Left hindlimb (tissue), 1 donor: ENCODE measurements around the gene IL19.
A peak's percentile ranks its signal among the peaks of the same experiment; 100 is the strongest.
"Not testable (repeated sequence)": the region's sequence is repeated elsewhere in the genome, so short reads cannot be mapped to it uniquely, and the experiment has no call there.

ENCODE experiments used
- DNase-seq: peaks from one replicate; pipeline ENCODE4 v3.0.0-alpha.2; 2018

Gene IL19

DNA sequence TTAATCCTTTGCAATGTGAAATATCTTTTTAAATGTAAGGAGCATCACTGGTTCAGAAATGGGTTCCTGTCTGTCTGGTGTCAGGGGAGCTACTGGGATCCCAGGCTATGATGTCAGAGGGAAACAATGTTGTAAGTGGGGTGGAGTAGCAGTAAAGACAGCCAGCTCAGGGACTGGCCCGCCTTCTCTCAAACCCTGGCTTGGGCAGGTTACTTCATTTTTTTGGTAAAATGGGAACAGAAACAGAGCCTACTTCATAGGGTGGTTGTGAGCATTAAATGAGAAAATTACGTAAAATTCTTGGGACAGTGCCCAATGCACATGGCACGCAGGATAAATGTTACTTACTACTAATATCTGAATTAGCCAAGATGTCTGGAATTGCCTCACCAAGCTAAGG lies 64.1 kb downstream of the IL19 start:
- no peak for DNase-seq

DNA sequence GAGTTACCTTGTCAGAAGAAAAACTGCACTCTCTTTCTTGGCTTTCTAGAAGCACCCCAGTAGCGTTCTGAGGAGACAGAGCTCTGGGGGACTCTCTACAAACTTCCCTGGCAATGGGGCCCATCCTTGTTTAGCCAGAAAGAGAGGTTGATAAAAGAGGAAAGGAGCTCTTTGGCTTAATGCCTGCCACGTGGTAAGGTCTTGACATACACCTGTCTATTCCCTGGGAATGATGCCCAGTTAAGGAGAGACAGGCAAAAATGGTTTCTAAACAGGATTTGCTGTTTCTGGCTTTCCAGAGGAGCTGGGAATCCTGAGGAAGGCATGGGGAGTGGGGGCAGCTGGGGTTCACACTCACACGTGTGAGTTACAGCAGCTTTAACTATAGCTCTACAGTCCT lies 64.6 kb downstream of the IL19 start:
- no peak for DNase-seq

DNA sequence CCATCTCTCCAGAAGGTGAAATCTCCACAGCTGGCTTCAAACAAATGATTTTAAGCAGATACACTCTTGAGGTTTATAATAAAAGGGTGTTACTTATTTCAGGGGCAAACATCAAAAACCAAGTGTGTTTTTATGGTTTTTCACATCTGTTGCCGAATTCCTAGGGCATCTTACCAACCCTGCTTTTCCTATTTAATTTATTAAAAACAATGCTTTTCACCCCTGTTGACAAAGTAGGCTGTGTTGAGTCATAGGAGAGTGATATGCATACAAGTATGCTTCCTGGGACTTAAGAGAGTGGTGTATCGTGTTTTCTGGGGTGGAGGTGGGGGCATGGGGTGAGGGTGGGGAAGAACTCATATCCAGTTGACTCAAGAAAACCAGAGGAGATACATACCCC lies 65.5 kb downstream of the IL19 start:
- DNase-seq = no peak

DNA sequence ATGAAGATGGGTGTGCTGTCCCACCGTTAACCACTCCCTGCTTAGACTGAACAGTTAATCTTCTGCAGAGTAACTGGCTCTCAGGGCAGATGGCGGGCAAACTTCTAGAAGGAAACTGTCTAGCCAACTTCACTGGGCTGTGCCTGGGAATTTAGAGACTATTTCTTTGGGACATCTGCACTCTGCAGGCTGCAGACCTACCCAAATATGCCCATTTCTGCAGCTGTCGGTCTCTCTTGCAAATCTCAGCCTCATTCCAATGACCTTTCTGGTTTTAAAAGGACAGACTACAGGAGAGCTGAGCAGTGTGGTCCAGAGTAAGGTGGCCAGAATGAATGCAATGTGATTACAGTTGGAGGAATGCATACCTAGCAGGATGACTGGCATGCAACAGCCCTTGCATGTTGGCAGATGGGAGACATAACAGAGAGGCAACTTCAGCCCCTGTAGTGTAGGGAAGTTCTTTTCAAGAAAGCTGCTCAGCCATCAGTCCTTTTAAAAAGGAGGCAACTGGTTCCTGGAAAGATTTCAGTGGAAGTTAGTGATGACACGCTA lies 68.5 kb downstream of the IL19 start:
- DNase-seq = no peak

DNA sequence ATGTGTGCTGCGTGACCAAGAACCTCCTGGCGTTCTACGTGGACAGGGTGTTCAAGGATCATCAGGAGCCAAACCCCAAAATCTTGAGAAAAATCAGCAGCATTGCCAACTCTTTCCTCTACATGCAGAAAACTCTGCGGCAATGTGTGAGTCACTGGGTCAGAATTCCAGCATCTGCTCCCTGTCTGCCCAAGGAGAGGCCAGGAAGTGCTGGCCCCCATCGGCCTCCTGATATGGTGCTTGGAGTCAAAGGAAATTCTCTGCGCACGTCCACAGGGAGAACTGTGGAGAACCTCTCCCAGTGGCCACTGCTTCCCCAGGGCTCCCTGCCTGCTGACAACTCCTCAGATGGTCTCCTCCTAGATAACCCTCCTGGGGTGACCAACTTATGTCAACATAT lies 69.3 kb downstream of the IL19 start:
- DNase-seq = no peak

DNA sequence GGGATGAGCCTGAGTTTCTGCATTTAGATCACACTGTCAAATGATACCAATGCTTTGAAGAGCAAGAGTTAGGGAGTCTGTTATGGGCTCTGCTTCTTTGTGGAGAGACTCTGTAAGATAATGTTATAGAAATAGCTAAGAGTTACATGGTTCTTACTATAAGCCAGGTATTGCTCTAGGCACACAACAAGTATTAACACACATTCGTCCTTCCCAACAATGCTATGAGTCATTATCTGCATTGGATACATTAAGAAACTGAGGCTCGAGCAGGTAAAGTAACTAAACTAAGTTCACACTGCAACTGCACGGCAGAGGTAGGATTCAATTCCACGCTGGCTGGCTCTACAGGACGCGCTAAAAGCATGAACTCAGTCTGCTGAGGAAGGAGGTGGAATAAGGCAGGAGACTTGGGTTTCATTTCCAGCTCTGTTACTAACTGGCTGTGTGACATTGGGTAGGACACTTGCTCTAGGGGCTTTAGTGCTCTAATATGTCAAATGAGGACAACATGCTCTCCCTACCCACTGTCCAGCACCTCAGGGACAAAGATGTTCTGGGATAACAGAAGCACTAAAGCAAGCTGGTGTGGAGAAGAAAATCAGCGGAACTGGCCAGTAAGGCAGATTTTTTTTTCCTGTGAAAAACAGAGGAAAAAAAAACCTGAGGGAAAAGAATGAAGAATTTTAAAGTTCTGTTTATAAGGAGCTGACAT lies 71.2 kb downstream of the IL19 start:
- DNase-seq = no peak

DNA sequence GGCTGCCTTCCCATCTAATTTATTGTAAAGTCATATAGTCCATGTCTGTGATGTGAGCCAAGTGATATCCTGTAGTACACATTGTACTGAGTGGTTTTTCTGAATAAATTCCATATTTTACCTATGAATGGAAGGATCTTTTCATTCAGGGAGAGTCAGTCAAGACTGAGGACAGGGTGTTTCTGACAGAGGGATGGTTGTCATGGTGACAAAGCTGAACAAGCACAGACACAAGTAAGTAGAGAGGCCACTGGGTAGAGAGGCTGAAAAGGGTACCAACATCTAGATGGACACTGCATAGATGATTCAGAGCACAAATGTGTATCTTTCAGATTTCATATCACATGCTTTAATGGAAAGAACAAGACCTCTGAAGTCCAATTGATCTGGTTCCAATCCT lies 72.3 kb downstream of the IL19 start:
- no peak for DNase-seq

DNA sequence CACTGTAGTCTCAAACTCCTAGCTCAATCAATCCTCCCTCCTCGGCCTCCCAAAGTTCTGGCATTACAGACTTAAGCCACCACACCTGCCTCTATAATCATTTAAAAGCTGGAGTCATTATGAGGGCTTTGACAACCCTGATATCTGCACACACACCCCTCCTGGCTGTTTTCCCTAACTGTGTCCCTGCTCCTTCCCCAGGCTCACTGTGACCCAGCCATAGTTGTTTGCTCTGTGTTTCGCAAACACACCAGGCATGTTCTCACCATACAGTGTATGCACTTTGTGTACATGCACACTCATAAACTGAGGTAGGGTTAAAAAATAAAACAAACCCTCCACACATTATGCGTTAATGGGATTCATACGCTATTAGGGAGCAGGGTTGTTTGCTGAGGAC lies 73.1 kb downstream of the IL19 start:
- DNase-seq = no peak

DNA sequence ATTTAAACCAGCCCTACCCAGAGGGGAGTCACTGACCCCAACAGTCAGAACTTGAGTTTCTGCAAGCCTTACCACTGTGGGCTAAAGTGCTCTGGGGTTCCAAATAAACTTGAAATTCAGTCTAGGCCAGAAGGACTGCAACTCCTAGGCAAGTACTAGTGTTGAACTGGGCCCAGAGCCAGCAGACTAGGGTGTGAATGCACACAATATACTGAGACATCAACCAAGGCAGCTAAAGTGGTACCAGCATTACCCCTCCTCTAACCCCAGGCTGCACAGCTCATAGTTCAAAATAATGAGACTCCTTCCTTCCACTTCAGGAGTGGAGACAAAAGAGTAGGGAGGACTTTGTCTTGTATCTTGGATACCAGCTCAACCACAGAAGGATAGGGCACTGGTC lies 75.9 kb downstream of the IL19 start:
- DNase-seq = no peak

DNA sequence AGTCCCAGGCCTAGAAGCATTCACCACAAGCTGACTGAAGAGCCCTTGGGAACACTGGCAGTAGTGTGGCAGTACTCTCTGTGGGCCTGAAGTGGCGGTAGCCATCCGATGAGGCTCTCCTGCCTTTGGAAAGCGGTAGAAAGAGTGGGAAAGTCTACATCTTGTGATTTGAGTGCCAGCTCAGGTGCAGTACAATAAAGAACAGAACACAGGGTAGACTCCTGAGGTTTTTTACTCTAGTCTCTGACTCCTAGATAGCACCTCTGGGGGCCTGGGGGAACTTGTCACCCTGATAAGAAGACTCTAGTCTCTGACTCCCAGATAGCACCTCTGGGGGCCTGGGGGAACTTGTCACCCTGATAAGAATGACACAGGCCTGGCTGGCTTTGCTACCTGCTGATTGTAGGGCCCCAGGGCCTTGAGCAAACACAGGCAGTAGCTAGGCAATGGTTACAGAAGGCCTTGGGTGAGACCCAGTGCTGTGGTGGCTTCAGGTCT lies 76.8 kb downstream of the IL19 start:
- no peak for DNase-seq

DNA sequence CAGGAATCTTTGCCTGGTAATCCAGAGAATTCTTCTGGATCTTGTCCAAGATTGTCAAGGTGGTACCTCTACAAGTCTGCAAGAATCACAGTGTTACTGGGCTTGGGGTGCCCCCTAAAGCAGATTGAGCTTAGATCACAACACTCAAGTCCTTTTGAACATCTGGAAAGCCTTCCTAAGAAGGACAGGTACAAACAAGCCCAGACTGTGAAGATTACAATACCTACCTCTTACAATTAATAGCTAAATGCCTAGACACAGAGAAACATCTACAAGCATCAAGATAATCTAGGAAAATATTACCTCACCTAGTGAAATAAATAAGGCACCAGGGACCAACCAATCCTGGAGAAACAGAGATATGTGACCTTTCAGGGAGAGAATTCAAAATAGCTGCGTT lies 77.4 kb downstream of the IL19 start:
- no peak for DNase-seq

DNA sequence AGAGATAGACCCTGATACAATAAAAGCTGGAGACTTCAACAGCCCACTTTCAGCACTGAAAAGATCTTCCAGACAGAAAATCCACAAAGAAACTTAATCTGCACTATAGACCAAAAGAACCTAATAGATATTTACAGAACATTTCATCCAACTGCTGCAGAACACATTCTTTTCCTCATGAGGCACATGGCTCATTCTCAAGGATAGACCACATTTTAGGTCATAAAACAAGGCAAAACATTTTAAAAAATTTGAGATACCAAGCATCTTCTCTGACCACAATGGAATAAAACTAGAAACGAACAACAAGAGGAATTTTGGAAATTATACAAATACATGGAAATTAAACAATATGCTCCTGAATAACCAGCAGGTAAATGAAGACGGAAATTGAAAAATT lies 79.8 kb downstream of the IL19 start:
- no peak for DNase-seq

DNA sequence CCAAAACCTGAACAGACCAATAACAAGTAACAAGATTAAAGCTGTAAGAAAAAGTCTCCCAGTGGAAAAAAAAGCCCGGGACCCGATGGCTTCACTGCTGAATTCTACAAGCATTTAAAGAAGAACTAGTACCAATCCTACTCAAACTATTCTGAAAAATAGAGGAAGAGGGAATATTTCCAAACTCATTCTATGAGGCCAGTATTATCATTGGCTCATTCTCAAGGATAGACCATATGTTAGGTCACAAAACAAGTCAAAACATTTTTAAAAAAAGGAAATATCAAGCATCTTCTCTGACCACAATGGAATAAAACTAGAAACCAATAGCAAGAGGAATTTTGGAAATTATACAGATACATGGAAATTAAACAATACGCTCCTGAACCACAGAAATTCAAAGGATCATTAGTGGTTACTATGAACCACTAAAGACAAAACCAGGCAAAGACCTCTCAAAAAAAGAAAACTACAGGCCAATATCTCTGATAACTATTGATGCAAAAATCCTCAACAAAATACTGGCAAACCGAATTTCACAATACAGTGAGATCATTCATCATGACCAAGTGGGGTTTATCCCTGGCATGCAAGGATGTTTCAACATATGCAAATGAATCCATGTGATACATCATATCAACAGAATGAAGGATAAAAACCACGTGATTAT lies 80.9 kb downstream of the IL19 start:
- DNase-seq = no peak

DNA sequence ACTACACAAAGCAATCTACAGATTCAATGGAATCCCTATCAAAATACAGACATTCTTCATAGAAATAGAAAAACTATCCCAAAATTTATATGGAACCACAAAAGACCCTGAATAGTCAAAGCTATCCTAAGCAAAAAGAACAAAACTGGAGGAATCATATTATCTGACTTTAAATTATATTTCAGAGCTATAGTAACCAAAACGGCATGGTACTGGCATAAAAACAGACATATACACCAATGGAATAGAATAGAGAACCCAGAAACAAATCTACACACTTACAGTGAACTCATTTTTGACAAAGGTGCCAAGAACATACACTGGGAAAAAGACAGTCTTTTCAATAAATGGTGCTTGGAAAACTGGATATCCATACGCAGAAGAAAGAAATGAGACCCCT lies 82.1 kb downstream of the IL19 start:
- DNase-seq = not testable (repeated sequence)

DNA sequence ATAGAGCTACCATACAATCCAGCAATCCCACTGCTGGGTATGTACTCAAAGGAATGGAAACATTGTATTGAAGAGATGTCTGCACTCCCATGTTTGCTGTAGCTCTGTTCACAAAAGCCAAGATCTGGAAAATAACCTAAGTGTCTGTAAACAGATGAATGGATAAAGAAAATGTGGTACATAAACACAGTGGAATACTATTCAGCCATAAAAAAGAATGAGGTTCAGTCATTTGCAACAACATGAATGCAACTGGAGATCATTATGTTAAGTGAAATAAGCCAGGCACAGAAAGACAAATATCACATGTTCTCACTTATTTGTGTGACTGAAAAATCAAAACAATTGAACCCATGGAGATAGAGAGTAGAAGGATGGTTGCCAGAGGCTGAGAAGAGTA lies 83.1 kb downstream of the IL19 start:
- not testable (repeated sequence) for DNase-seq

DNA sequence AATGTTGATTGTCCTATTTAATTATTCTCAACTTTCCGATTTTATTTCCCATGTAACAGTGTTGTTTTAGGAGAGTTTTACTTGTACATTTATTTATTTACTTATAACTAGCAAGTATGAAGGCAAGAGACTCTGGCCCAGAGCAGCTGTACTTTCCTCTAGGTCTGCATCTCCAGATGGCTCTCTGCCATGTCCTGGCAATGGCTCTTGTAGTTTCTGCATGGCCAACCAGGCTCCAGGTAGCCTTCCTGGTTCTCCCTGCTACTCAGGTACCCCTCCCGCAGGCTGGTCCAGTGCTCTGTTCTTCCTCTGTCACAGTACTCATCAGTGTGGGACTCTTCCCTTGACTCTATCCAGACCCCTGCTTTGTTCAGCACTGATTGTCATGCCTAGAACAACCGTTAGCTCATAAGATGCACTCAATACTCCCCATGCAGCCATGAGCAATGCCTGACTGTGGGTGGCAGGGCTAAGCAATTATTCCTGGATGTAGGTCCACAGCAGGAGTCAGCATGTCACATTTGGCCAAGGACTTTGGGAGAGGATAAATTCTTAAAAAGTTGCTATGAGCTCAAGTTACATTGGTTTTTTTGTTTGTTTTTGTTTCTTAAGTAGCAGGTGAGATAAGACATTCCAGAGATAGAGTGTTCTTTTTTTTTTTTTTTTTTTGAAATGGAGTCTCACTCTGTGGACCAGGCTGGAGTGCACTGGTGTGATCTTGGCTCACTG lies 84.0 kb downstream of the IL19 start:
- DNase-seq = no peak

DNA sequence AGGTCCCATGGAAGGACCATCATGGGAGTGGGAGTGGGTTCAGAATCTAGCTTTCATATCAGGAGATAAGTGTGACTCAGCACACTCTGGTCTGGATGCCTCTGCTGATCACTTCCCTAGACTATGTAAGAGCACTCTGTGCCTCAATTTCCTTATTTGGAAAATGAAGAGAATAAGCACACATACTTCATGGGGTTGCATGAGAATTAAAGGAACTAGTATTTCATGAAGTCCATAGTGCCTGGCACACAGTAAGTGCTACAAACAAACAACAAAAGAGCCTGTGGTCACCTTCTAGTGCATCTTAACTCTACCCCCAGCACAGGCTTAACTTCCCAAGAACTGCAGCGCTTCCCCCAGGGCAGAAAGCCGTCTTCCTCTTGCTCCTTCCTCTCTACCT lies 85.3 kb downstream of the IL19 start:
- DNase-seq = no peak

DNA sequence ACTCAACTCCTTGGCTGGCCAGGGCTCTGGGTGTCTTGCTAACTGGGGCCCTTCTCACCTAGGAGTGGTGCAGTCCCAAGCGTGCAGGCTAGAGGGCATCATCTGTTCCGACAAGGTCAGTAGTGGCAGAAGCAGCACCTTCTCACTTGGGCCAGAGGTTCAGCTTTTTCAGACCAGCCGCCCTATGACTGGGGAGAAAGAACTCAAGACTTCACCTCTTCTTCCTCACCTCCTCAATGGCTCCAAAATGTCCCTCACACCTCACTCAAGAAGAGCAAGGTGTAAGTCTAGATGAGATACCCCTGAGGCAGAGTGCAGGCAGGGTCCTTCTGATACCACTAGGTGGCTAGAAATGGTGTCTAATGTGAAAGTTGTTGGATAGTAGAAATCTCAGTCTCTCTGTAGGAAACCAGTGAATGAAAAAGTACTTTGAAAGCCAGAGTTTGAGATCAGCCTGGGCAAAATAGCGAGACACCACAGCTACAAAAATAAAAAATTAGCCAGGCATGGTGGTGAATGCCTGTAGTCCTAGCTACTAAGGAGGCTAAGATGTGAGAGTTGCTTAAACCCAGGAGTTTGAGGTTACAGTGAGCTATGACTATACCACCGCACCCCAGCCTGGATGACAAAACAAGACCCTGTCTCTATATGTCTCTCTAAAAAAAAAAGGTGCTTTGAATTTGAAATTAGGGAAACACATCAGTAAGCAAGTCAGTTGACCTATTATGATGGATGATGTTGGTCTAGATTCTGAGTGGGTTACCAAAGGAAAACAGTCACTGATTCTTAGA lies 86.3 kb downstream of the IL19 start:
- DNase-seq = no peak

DNA sequence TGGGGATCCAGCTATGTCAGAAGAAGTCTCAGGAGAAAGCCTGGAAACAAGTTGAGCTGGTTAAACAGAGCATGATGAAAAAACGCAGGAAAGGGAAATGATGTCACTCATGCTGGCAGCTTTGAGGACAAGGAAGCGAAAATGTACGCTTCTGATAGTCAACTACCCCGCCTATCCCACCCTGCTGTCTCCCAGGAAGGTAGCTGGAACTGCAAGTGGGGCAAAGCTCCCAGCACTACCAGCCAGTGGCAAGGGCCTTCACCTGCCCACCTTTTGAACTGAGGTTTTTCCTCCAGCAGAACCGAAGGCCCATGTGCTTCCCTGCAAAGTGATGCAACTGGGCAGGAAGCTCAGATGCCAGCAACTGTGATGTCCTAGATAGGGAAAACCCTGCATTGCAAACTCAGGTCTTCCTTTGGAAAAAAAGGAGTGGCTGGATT lies 88.5 kb downstream of the IL19 start:
- DNase-seq = no peak

DNA sequence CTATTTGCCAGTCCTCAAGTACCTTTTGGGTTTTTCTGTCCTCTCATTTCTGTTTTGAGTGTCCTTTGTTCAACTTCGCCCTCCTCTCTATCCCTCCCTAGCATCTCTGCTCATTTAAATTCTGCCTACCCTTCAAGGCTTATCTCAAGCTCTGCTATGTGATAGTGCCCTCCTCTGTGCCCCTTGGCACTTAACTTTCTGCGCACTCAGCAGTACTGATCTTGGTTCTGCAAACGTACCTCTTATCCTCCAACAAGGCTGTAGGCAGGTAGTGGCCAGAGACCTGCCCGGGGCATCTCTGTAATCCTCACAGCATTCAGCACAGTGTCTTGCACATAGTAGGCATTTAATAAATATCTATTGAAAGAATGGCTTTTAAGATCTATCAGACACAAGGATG lies 89.6 kb downstream of the IL19 start:
- DNase-seq = no peak

DNA sequence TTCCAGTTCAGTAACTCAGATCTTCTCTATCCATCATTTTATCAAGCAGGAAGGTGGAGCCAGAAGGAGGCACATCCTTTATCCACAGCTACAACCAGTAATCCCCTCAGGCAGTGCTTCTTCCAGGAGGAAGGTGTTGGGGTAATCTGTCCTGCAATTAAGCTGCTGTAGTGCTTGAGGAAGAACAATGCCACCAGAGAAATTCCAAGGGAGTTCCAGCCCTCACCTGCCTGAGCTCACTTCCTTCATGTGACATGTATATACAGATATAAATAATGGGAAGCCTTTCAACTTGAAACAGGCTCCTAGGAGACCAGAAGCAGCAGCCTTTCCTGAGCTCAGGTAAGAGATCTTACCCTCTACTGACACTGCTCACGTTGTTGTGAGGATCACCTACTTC lies 92.7 kb downstream of the IL19 start:
- no peak for DNase-seq

DNA sequence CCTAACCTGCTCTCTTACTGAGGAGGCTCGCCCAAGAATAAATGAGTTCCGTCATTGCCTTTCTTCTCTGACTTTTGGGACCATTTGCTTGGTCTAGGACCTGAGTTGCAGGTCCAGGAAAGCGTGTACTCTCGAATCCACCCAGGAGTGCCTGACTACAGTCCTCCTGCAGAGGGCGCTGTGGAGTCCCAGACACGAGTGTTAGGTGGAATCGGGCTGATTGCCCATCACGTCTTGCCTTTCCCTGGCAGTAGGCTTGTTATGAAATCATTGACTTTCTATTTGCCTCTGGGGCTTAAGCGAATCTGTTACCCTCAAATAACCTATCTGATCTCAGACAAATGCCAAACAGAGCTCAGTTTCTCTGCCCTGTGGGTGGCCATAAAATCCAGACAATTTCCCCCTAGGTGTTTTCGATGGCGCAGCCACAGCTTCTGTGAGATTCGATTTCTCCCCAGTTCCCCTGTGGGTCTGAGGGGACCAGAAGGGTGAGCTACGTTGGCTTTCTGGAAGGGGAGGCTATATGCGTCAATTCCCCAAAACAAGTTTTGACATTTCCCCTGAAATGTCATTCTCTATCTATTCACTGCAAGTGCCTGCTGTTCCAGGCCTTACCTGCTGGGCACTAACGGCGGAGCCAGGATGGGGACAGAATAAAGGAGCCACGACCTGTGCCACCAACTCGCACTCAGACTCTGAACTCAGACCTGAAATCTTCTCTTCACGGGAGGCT lies 94.5 kb downstream of the IL19 start, which contains the start of gene IL20:
Gene IL20 (plus strand): TSS at position 685 of the 733 bp plus-strand sequence. CDS start 230 bp downstream, outside the sequence.
- DNase-seq = peak; percentile 40
